NCI-H748 (cell line): ENCODE results near the gene DNAJC27.
A peak's percentile ranks its signal among the peaks of the same experiment; 100 is the strongest.

Source experiments
- DNase-seq: peaks from one replicate; lab custom pipeline; 2025; ENCODE audit not compliant: unreplicated experiment; lab: John Stamatoyannopoulos, UW

The DNAJC27 gene

DNA sequence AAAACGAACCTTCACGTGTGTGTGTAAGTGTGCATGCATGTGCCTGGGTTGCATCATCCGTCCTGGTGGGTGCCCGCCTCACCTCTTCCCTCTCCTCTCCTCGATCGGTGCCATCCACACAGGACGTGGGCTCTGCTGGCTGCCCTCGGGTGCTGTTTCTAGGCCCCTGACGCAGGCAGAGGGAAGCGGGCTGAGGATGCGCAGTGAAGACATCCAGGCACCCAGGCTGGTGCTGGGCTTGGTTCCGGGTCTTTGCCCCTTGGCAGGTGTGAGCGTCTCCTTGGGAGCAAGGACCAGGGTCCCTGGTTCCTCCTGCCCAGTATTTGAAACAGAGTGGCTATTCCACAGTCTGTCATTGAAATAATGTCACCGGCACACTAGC lies 45.5 kb downstream of the DNAJC27 start:
- no peak for DNase-seq

DNA sequence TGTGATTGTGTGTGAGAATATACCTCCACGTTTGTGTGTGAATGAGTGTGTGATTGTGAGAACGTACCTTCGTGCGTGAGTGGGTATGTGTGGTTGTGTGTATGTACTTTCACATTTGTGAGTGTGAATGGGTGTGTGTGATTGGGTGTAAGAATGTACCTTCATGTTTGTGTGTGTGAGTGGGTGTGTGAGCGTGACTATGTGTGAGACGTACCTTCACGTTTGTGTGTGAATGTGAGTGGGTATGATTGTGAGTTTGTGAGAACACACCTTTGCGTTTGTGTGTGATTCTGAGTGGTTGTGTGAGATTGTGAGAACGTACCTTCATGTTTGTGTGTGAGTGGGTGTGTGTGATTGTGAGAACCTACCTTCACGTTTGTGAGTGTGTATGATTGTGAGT lies 45.9 kb downstream of the DNAJC27 start:
- DNase-seq, result no peak

DNA sequence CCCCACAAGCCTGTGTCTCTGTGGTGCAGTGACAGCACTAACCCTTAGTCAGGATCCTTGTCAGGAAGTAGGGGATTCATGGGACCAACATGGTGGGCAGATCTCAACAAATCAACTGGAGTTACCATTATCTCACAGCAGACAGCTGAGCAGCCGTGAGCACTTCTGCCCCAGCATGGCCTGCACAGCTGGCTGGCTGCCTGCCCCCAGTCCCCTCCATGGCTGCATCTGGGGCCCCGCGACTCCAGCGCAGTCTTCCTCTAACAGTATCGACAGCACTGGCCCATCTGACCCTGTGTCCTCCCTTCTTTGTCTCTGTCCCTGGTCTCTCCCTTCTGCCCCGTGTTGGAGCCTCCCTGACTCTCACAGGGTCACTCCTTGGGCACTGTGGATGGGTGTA lies 47.0 kb downstream of the DNAJC27 start:
- DNase-seq, result no peak

DNA sequence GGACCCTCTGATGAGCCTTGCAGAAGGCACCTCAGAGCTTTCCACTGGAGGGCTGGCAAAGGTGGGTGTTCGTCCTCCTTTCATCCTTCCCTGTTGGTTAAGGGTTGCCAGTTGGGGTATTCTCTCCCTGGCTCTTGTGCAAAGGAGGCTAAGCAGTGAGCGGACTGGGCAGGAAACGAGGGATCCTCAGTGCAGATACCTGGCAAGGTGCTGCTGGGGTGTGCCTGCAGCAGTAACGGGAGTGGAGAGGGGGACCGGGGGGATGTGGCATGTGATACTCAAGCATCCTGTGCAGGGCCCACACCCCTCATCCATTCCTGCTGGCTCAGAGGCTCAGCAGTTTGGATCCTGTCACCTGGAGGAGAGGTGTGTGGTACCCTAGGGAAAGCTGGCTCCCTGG lies 47.5 kb downstream of the DNAJC27 start:
- no peak for DNase-seq

DNA sequence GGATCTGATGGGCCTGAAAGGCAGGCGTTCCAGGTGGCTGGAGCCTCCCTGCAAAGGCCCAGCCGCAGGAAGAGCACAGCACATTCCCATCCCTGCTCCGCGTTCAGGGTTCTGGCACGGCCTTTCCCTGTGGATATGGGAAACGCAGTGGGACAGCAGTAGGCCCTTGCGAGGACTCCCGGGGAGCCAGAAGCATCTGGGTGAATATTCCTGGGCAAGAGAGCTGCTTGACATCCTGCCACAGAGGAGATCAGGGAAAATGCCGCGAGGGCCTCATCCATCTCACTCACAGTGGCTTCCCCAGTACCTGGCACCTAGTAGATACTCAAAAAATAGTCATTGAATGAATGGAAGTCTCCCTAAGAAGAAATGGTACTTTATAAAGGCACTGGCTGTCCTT lies 48.6 kb downstream of the DNAJC27 start:
- DNase-seq, result no peak

GRCh38 chr2:24922556-24922955 lies 49.2 kb downstream of the DNAJC27 start:
- no peak for DNase-seq

GRCh38 chr2:24920809-24921441 lies 50.8 kb downstream of the DNAJC27 start:
- DNase-seq, result peak; percentile 44

- peak; percentile 70 for DNase-seq
These were observed 51.5 kb downstream of the DNAJC27 start, which contains the start of gene ADCY3 for GRCh38 chr2:24920098-24920808. Gene ADCY3, minus strand, starts transcription at chr2:24920237. Its CDS starts 1,250 bp downstream, at chr2:24918987.

GRCh38 chr2:24919506-24920097 lies 52.2 kb downstream of the DNAJC27 start:
- peak; percentile 68 for DNase-seq

DNA sequence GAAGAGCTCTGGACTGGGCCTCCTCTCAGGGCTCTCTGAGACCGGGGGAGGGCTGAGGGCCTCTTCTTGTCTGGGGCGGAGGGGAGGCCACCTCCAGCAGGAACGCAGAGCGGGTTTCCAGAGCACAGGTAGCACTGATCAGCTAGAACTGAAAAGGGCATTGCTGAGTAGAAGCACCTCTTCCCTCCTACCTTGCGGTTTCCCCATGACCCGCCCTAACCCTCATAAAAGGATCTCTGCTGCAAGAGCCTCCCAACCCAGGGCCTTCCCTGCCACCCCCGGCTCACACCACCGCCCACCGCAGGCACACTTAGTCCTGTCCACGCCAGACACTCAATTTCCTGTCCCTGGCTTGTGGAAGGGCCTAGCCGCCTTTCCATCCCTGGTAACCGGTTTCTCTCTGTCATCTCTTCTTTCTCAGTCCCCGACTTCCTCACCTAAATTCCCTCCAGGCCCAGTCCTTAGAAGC lies 52.7 kb downstream of the DNAJC27 start:
- DNase-seq, result peak; percentile 52

GRCh38 chr2:24918326-24919036 lies 53.3 kb downstream of the DNAJC27 start:
- DNase-seq, result no peak

- no peak for DNase-seq
These were observed 53.9 kb downstream of the DNAJC27 start for GRCh38 chr2:24917731-24918325.

DNA sequence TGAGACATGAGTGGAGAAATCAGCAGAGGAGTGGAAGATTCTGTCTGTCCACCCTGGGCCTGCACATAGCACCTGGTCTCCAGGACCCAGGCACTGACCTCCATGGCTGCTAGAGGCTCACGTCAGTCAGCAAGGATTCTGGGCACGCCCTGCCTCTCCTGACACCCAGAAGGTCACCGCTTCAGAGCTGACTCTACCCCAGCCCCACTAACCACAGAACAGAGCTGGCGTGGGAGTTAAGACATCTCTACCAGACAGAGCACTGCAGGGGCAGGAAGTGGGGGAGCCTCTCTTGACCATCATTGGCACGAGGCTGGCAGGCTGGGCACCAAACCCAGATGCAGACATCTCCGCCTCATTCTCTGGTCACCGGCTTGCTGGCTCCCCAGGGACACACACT lies 54.7 kb downstream of the DNAJC27 start:
- no peak for DNase-seq

DNA sequence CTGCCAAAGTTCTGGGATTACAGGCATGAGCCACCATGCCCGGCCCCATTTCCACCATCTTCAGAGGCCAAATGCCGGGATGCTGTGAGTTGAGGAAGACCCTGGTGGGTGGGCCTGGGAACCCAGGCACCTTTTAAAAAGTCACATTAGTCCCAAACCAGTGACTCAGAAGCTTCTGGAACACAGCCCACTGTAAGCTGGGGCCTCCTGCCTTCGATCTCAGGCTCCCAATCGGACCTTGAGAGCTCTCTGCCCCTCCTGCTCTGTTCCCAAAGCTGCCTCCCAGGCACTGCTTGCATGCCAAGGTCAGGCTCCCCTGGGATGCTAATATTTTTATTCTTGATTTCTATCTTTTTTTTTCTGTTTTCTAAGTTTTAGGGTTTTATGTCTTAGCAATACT lies 56.0 kb downstream of the DNAJC27 start:
- no peak for DNase-seq

- DNase-seq, result no peak
These were observed 56.6 kb downstream of the DNAJC27 start for GRCh38 chr2:24915175-24915574.

- no peak for DNase-seq
These were observed 57.0 kb downstream of the DNAJC27 start for GRCh38 chr2:24914713-24915112.

- no peak for DNase-seq
These were observed 57.8 kb downstream of the DNAJC27 start for GRCh38 chr2:24913911-24914310.

DNA sequence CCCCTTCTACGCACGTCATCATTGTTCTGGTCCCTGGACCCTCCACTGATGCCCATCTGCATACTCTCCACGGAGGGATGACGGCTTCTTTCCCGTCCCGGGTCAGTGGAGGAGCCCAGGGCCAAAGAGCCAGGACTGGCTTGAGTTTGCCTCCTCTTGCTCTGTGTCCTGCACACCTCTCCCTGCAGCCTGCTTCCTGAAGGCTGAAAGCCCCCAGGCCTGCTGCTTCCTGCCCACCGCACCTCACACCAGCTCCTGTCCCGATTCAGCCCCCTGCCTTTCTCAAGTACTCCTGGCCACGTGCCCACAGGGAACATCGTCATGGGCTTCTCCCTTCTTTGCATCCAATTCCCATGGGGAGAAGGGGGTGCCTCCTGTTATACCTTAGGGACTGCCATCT lies 58.8 kb downstream of the DNAJC27 start:
- no peak for DNase-seq

GRCh38 chr2:24912523-24912922 lies 59.2 kb downstream of the DNAJC27 start:
- no peak for DNase-seq

GRCh38 chr2:24910245-24910644 lies 61.5 kb downstream of the DNAJC27 start:
- DNase-seq, result no peak

- no peak for DNase-seq
These were observed 62.1 kb downstream of the DNAJC27 start for GRCh38 chr2:24909555-24910177.
